NCI-H510A (cell line): ENCODE measurements around the gene CPXM1.

Experiments
- DNase-seq: peaks from one replicate; lab custom pipeline; 2025; lab: John Stamatoyannopoulos, UW

CPXM1 gene

GRCh38 chr20:2748551-2749342, 51.7 kb downstream of the CPXM1 start:
- DNase-seq: no peak

- DNase-seq: no peak
These were observed 52.7 kb downstream of the CPXM1 start for GRCh38 chr20:2747676-2748235.

GRCh38 chr20:2746636-2747265, 53.7 kb downstream of the CPXM1 start:
- no peak for DNase-seq

GRCh38 chr20:2745936-2746635, 54.3 kb downstream of the CPXM1 start:
- no peak for DNase-seq

DNA sequence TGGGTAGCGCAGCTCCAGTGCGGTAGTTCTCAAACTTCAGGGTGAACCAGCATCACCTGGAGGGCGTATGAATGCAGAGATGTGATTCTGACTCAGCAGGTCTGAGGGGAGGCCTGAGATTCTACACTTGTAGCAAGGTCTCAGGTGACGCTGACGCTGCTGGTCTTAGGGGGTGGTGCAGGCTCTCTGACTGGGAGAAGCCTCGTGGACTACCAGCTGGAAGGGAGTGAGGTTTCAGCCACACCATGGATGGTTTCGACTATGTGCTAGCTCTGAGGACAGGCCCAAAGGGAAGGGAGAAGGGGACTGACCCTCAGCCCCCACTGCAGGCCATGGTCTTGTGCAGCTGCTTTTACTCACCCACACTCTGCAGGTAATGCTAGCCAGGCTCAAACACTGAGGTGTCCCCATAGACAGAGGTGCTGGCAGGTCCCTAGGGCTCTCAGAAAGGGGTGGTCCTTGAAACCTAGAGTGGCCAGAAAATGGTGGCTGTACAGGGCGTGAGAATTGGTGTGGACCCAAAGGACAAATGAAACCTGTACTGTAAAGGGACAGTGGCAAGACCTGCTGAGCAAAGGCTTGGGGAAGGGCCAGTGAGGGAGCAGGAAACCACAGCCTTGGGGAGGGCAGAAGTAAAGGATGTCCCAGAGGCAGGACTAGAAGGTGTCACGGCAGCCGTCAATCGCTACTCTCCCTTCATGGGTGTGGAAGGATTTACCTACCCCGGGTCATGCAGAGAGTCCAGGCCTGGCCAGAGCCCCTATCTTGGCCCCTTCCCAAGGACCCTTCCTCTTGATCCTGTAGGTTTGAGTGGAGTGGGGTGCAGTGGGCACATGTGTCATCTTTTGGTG, 55.1 kb downstream of the CPXM1 start:
- peak; percentile 29 for DNase-seq
